ENCODE measurements around the gene NOS1AP.
"Not testable (repeated sequence)": the region's sequence is repeated elsewhere in the genome, so short reads cannot be mapped to it uniquely, and the experiment has no call there.

NOS1AP gene

DNA sequence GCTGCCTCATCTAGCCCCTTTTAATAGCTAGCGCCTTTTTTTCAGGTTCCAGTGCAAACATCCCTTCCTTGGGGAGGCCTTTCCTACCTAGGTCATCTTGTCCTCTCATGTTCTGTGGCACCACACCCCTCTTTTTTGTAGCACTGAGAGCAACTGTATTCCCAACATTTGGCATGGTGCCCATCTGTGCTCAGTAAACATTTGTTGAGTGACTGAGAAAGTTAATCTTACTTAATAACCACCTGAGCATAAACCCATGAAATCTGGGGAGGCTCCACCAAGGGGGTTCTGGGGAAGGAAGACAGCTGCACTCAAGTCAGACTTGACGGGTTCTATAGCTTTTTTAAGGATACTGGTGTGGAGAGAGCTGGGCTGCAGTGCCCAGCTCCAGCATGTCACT is 90.0 kb downstream of the NOS1AP start:
- in situ Hi-C loops (cut with MboI; ENCODE audit: low sequenced_read_pairs): no loop called here

DNA sequence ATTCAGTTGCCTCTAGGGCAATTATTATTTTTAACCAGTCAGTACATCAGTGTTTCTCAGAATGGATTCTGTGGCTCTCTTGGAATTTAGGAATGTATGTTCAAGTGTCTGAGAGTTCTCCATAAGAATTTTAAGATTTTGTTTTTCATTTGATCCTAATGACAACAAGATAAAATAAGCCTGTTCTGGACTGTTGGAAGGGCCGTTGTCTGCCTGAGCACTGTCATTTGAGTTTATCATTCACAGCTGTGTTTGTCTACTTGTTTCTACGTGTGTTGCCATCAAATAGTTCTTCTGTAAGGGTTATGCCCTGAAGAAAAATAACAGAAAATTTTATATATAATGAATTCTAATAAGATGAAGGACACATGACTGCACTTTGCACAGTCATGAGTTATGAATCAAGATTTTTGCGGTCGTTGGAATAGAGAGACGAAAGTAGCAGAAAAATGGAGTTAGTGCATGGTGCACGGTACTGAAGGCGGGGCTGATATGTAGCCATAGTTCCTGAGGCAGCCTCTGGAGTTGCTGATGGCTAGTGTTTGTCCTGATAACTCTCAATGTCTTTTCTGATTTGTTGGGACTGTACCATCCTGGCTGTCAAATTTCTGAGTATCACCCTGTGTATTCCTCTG is 92.5 kb downstream of the NOS1AP start:
- in situ Hi-C loops (cut with MboI; ENCODE audit: low sequenced_read_pairs): no loop called here

DNA sequence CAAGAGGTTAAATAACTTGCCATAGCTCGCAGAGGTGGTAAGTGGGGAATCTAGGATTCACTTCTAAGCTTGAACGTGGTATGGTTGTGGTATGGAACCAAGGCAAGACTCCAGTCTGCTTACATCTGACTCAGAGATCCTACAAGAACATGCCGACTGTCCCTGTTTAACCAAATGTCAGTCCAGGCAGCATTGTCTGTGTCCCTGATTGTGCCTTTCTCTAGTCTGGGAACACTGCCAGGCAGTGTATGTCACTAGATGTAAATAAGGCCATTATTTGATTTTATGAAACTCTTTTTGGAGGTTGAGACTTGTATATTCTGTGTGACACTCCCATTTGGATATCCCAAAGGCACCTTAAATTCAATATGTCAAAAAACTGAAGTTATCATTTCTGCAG is 96.0 kb downstream of the NOS1AP start:
- in situ Hi-C loops (cut with MboI; ENCODE audit: low sequenced_read_pairs): no loop called here

DNA sequence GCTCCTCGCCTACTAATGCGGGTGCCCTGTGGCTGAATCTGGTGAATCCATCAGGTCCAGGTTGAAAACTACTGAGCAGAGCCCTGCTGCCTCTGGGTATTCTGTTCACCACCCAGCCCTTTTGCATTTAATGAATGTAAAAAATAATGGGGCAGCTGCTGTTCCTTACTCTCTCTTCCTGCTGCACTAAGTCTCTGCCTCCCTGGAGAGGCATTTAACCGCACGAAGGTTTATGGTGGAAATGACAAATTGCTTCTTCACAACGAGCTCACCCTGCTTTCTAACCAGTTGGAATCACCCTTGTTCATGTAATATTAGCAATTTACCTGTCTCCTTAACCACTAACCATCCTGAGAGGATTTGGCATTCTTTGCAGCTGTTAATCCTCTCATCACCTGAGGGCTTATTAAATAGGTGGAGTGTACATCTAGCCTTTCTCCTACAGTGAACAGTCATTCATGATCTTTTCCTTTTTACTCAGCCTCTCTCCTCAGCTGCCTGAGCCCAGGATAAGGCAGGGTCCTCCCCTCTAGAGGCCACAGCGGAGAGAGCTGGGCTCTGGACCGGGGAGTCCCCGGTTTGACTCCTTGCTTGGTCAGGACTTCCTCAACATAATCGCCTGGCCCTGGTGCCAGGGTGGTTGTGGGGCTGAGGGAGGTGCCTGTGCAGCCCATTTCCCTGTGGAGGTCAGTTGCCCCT is 97.6 kb downstream of the NOS1AP start:
- in situ Hi-C loops (cut with MboI; ENCODE audit: low sequenced_read_pairs): no loop called here

DNA sequence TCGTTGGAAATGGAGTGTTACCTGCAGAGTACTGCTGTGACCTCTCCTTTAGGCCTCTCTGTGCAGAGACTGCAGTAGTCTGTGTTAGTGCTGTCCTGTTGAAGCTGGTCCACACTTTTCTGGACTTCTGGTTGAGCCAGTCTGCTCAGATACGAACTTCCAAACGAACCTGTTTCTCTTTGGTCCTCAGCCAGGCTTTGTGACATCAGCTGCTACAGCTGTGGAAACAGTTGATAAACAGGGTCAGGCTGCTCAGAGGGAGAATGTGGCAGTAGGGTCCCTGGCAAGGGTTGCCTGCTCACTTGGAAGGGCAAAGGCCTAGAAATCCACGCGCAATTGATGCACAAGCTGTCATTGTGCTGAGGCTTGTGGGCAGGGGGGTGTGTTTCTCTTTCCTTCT is 98.8 kb downstream of the NOS1AP start:
- in situ Hi-C loops (cut with MboI; ENCODE audit: low sequenced_read_pairs): no loop called here

DNA sequence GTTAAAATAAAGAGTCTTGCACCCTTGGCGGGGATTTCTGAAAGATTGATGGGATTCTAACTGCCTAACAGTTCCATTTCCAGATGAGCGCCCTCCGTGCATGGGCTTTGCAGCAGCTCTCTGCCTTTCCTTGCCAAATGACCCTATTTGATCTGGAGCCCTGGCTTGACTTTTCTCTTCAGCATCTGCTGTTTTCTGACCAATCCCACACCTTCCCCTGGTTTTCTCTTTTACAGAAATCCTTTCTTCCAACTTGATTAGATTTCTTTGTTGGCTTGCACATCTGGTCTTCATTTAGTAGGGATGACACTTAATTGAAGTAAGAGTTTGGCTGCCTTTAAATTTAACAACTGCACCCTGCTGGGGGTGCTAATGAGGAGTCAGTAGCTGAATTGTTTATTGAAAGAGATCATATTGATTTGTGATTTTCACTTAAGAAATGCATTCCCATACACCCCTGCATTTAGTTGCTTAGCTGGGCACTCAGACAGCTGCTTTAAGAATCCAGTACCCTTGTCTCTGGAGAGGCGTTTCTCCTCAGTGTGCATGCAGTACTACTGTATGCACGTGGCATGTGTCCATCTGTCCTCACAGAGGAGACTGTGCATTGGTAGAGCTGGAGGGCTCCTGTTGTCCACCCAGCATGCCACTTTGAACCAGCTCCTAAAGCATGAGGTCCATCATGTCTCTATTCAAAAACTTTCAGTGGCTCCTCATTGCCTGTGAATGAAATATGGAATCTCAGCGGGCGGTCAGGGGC is 99.7 kb downstream of the NOS1AP start:
- in situ Hi-C loops (cut with MboI; ENCODE audit: low sequenced_read_pairs): no loop called here

DNA sequence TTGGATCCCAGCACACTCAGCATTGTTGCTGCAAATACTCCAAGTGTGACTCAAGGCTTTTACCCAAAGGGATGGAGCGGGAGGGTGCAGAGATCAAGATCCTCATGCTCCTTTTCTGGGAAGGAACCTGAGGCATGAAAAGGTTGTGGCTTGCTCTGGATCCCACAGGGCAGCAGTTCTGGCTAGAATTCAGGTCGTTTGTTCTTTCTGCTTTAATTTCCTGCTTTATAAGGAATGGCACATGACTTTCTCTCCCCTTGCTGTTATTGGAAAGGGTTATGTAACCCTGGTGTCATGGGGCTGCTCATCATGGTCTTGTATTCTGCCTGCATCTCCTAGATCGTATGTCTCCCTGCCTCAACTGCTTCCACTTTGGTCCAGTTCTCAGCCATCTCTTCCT is 101.6 kb downstream of the NOS1AP start:
- in situ Hi-C loops (cut with MboI; ENCODE audit: low sequenced_read_pairs): no loop called here

DNA sequence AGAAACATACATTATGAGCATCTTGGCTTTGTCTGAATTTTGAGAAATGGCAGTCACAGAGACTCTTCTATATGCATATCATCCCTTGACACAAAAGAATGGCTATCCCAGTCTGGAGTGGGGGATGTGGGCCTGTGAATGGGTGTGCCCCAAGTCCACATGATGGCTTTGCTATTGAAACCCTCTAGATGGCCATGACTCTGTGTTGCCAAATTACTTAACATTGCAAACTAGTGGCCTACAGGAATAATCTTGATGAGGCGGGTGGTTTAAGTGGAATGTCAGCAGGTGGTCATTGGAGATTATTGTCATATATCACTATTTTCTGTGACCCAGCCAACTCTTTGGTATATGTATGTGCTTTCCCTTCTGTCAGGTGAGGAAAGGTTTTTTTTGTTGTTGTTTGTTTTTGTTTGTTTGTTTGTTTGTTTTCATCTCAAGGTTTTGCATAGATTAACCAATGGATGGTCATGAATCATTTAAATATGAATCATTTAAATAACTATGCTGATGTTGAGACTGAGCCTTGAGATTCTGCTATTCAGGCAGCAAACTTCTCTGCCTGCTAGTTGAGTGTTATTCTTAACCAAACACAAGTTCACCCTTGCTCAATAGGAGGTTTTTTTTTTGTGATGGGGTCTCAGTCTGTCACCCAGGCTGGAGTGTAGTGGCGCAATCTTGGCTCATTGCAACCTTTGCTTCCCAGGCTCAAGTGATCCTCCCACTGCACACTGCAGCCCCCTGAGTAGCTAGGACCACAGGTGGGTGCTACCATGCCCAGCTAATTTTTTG is 103.0 kb downstream of the NOS1AP start:
- in situ Hi-C loops (cut with MboI; ENCODE audit: low sequenced_read_pairs): no loop called here

DNA sequence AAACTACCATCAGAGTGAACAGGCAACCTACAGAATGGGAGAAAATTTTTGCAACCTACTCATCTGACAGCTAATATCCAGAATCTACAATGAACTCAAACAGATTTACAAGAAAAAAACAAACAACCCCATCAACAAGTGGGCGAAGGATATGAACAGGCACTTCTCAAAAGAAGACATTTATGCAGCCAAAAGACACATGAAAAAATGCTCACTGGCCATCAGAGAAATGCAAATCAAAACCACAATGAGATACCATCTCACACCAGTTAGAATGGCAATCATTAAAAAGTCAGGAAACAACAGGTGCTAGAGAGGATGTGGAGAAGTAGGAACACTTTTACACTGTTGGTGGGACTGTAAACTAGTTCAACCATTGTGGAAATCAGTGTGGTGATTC is 104.1 kb downstream of the NOS1AP start:
- in situ Hi-C loops (cut with MboI; ENCODE audit: low sequenced_read_pairs): not testable (repeated sequence)

DNA sequence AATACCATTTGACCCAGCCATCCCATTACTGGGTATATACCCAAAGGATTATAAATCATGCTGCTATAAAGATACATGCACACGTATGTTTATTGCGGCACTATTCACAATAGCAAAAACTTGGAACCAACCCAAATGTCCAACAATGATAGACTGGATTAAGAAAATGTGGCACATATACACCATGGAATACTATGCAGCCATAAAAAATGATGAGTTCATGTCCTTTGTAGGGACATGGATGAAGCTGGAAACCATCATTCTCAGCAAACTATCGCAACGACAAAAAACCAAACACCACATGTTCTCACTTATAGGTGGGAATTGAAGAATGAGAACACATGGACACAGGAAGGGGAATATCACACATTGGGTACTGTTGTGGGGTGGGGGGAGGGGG is 104.5 kb downstream of the NOS1AP start:
- in situ Hi-C loops (cut with MboI; ENCODE audit: low sequenced_read_pairs): not testable (repeated sequence)

DNA sequence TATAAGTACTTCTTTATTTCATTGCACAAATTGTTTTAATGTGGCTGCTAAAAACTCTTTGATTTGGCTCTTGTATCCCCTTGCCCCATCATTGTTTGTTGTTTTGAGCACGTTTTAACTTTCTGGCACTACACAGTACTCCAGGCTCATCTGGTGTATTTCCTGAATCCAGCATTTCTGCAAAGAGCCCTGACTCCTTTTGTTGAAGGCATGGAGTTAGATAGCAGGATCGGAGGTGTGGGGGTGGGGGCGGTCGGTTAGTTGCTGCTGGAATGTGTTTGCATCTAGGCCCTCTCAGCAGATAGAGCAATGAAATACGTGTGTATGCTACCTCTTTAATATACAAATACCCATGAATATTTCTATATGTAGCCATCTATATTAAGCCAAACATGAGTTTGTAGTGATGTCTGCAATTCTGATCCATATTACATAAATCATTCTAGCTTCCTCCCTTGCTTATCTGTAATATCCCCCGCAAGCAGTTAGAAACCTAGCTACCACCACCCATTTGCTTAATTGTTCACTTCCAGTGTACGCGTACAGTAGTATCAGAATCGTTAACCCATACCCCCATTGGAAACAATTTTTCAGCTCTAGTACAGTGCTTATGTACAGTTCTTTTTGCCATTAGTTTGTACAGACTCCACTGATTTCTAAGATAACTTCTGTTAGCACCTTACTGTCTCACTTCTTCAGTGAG is 106.0 kb downstream of the NOS1AP start:
- in situ Hi-C loops (cut with MboI; ENCODE audit: low sequenced_read_pairs): no loop called here

DNA sequence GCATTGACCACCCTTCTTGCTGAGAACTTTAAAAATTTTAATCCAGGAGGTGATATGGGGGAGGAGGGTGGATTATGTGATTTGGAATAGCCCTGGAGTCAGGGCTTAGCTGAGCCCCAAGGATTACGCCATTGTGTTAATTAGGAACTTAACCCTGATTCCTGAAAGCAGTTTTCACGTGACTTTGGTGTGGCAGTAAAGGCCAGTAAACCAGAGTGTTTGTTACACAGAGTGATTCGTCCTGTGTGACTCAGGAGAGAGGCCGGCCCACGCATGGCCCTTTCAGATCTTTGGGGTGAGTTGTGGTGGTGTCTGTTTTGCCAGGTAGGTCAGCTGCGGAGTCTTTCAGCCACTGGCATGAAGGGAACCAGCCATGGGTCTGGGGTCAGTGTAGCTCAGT is 107.6 kb downstream of the NOS1AP start:
- in situ Hi-C loops (cut with MboI; ENCODE audit: low sequenced_read_pairs): no loop called here

DNA sequence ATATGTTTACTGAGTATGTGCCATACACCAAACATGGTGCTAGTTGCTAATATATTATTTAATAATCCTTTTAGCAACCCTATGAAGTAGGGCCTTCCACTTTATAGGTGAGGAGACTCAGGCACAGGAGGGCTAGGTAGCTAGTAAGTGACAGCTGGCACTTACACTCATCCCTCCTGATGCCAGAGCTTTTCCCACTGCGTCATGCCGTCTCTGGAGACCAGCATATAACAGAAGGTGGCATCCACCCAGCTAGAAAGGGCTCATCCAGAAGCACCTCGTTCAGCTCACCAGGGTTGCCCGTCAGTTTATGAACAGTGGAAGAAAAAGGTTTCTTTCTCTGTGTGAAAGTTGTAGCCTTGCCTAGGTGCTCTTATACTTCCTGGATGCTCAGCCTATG is 108.9 kb downstream of the NOS1AP start:
- in situ Hi-C loops (cut with MboI; ENCODE audit: low sequenced_read_pairs): no loop called here

DNA sequence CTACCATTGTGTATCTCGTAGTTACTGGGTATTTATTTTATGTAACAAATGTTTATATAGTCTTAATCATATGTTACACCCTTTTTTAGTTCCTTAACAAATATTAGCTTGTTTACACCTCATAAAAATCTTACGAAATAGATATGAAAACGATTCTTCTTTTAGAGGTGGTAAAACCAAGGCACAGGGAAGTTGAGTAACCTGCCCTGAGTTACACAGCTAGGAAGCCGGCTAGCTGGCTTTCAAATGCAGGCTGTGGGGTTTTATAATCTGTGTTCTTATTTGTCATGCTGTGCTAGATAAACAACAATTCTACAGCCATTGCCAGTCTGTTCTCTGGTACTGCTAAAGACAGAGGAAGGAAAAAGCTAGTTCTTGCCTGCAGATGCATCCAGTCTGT is 109.6 kb downstream of the NOS1AP start:
- in situ Hi-C loops (cut with MboI; ENCODE audit: low sequenced_read_pairs): no loop called here

DNA sequence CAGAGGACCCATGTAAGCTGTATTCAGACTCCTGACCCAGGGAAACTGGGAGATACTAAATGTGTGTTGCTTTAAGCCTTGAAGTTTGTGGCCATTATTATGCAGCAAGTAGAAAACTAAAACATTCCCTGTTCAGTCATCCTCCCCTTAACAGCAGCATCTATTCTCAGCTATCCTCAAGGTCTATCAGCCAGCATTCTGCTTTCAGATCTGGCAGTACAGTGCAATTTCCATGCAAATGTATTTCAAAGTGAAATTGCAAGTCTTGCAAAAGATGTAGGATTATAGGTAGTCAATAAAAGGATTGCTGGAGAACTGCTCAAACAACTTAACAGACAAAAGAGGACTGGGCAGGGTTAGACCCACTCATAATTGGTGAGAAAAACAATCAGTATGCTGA is 111.3 kb downstream of the NOS1AP start:
- in situ Hi-C loops (cut with MboI; ENCODE audit: low sequenced_read_pairs): no loop called here

DNA sequence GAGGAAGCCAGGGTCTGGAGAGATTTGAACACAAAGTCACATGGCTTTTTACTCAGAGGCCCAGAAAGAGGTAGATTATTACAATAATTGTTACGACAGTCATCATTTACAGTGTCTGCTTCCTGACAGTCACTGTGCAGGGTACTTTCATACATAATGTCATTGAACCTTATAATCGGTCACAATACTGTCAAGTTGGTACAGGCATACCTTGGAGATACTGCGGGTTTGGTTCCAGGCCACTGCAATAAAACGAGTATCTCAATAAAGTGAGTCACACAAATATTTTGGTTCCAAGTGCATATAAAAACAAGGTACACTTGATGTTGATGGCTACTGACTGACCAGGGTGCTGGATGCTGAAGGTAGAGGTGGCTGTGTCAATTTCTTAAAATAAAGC is 112.6 kb downstream of the NOS1AP start:
- in situ Hi-C loops (cut with MboI; ENCODE audit: low sequenced_read_pairs): no loop called here

DNA sequence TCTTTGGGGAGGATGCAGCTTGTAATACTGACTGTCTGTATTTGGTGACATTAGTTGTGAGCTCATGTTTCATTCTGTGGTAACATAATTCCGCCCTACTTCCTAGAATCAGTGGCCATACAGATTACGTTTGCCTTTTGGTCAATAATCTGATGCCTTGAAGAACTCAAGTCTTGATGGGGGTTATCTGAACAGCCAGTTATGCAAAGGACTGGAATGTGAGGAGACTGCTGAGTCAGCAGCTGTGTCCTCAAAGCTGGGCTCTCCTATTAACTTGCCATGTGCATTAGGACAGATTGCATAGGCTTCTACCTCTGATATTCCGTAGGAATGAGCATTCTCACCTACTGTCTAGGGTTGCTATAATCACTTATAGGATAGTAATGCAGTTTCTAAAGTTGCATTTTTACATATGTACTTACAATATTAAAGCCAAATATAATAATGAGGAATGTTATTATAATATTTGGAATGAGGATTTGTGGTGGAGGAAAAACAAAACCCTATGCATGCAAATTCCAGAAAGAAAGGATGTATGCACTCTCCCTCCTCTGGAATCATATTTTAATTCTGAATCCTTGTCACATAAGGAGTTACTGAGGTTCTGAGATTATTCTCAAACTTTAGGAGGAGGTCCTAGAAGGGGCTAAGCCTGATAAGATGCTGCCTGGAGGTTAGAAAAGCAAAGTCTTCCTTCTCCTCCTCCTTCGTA is 116.0 kb downstream of the NOS1AP start:
- in situ Hi-C loops (cut with MboI; ENCODE audit: low sequenced_read_pairs): no loop called here

DNA sequence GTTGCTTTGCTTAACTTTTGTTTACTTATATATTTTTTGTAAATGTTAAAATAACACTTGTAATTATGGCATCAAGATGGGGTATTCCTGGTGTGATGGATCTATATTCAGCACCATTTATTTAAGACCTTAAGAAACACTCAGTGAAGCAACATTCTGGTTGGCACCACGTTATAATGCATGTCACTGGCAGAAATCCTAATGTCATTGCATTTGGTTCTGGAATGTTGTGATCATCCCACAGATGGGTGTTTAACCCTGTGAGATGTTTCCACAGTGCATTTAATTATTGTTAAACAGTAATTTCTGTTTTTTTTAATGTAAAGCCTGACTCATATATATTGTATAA is 116.5 kb downstream of the NOS1AP start:
- in situ Hi-C loops (cut with MboI; ENCODE audit: low sequenced_read_pairs): no loop called here

DNA sequence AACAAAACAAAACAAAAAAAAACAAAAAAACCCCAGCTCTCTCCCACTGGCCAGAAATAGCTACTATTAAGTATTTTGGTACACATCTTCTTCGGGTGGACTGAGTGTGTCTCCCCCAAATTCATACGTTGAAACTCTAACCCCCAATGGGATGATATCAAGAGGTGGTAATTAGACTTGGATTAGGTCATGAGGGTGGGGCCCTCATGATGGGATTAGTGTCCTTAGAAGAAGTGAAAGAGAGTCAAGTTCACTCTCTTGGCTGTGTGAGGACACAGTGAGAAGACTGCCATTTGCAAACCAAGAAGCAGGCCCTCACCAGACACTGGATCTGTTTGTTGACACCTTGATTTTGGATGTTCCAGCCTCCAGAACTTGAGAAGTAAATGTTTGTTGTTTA is 116.9 kb downstream of the NOS1AP start:
- in situ Hi-C loops (cut with MboI; ENCODE audit: low sequenced_read_pairs): no loop called here

DNA sequence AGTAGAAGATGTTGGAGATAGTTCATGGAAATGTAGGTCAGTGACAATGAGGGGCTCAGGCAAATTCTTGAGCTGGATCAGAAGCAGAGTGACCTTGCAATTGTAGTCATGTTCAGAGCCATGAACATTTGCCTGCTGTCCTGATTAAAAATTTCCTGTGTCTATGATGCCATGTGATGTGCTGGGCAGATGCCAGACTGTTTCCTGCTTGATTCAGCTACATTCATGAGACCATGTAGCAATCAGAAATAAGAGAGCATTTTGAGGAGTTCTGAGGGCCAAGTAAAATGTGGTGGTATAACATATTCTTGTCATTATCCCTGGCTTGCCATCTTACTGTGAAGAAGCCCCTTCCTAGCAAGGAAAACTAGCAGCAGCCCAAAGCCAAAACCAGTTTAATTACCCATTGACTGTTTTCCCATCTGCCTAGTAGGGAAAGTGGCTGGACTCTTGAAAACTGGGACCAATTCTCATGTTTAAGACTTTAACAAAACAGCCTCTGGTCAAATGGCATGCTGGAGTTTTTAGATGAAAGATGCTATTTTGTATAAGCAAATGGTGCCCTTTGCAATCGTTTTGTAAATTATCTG is 118.3 kb downstream of the NOS1AP start:
- in situ Hi-C loops (cut with MboI; ENCODE audit: low sequenced_read_pairs): no loop called here
